Ovary (tissue), 9 donors: ENCODE data around the gene RNF125. TPM values are rescaled to one million over a fixed set of nuclear protein-coding genes. Genes with fewer than 3 reads are reported as not detected.

Experiments used
- DNase-seq, 5 donors: peaks; one replicate each; pipeline ENCODE4 v3.0.0-alpha.2; 2019 to 2020
- H3K27ac ChIP-seq, 2 donors: fragments of 200-600 bp; one replicate each; pipeline versions ENCODE4 v1.5.1 to v1.8.0; 2019 to 2022
- H3K27me3 ChIP-seq: fragments of 200-600 bp; one replicate; pipeline ENCODE4 v1.8.0; 2022
- H3K36me3 ChIP-seq: fragments of 200-600 bp; sonication (generic); one replicate; pipeline ENCODE4 v1.5.1; 2019
- H3K4me1 ChIP-seq: one replicate; pipeline ENCODE4 v1.8.1; 2013; ENCODE audit warnings: mild to moderate bottlenecking, moderate library complexity; ENCODE audit not compliant: insufficient read depth
- H3K4me3 ChIP-seq: fragments of 200-600 bp; sonication (generic); one replicate; pipeline ENCODE4 v1.5.1; 2017
- H3K9me3 ChIP-seq, 2 donors: fragments of 200-600 bp in 1 of 2; sonication (generic) in 1 of 2; one replicate each; pipeline versions ENCODE4 v1.5.1 to v1.8.1; 2013 to 2019; ENCODE audit warnings: mild to moderate bottlenecking in 1 of 2, moderate library complexity in 1 of 2
- CTCF ChIP-seq, 3 donors: fragments of 450-650 bp in 2 of 3; fragments of 200-600 bp in 1 of 3; IDR thresholded peaks; one replicate each; pipeline versions ENCODE4 v1.5.1 to v1.8.0; 2016 to 2022; ENCODE audit warnings: antibody characterized with exemption in 3 of 3, mild to moderate bottlenecking in 1 of 3
- EP300 ChIP-seq: sonication (generic); formaldehyde crosslinking; IDR thresholded peaks from one replicate; pipeline ENCODE4 v1.6.1; 2017; ENCODE audit warnings: antibody characterized with exemption
- POLR2A ChIP-seq: fragments of 450-650 bp; IDR thresholded peaks from one replicate; pipeline ENCODE4 v1.6.1; 2017; ENCODE audit warnings: antibody characterized with exemption, mild to moderate bottlenecking, moderate library complexity
- WGBS, 3 donors: extraction: QIAGEN DNeasy Blood & Tissue Kit in 1 of 3; methylation state at CpG; one replicate each; pipeline versions ENCODE4 v1.1.5 to v1.1.7; 2013 to 2017; 5-methylcytosine and 5-hydroxymethylcytosine counted together
- intact Hi-C, 4 donors: fragments of 100-400 bp; cut with DNase I; formaldehyde crosslinking; loops; one replicate each; pipeline versions ENCODE4 v1.11.0 to v1.15.1; 2022 to 2023
- polyA plus RNA-seq, 2 donors: library from polyadenylated mRNA; stranded (reverse); fragments of 200-250 nt in 1 of 2; fragments of 350-450 nt in 1 of 2; fragmentation: Illumina TruSeq in 1 of 2; extraction: RNeasy Lipid Tissue Mini Kit (QIAGEN cat#74804) in 1 of 2; gene quantifications; one replicate each; pipeline ENCODE4 v1.2.3, GENCODE V29; 2013 to 2014
- total RNA-seq, 7 donors: library from RNA; depleted of rRNA in 2 of 7; stranded (reverse); fragments of >200 nt in 2 of 7; fragmentation: NEBNext Ultra II Directional in 3 of 7; extraction: Animal tissue kit (Norgen Biotek cat#: 25700) in 3 of 7; gene quantifications; one replicate each; pipeline versions ENCODE4 v1.1.0 to v1.2.4, GENCODE V29; 2016 to 2023
- donor health status: DM: no; HTN: no; CAD: no; lungs with moderate emphysema.
- donor health status: DM: no; HTN: no; CAD: no.
- donor health status: Bipolar disorder and iron deficiency.
- donor health status: DM: yes; HTN: yes; CAD: no.
- donor health status: DM: no; HTN: no; CAD: no.
- donor health status: DM: yes; HTN: yes; CAD: no.

Gene RNF125
- total and polyA plus RNA-seq, 9 donors: 0.86 to 9.3 (median 1.9) TPM

- H3K4me1 ChIP-seq: peaks cover 2% of the 10 kb centered on the region
- H3K9me3 ChIP-seq: no peaks in the 10 kb centered on the region
- H3K4me3 ChIP-seq: peak within 1 kb of the TSS; percentile 65
- no peaks in the 10 kb centered on the region for H3K27me3 ChIP-seq
- TF ChIP-seq EP300: no peak
- TF ChIP-seq POLR2A: peak; percentile 70
- no peaks in the 10 kb centered on the region for H3K36me3 ChIP-seq
- 0 to 1% (median 1%) methylated on average over 73 to 75 of the region's 75 CpGs for WGBS, 3 donors
- H3K27ac ChIP-seq: peak within 1 kb of the TSS; percentile 87 to 99
- peak; percentile 87 to 91 (median 91) for DNase-seq
- intact Hi-C loops: loop anchor here in 2 of 4 donors (2.0 to 5.0 kb wide), 2 partner anchors 73 to 150 kb away; partner anchors contain the start of genes RNF125 (in 1 of the 2) and TRAPPC8 (in 1 of the 2)
These were observed 73.2 kb downstream of the RNF125 start, which contains the start of gene RNF138 for GRCh38 chr18:32091724-32092421. TSS of gene RNF138 (plus strand) at chr18:32091874. CDS start at chr18:32092777, 903 bp downstream.

GRCh38 chr18:32092422-32093101, 73.9 kb downstream of the RNF125 start:
- Histone ChIP-seq H3K4me3 (peak overlapping the region; percentile 65), H3K4me1 (peaks cover 2% of the 10 kb centered on the region), H3K27me3 (no peaks in the 10 kb centered on the region), H3K27ac (peak overlapping the region; percentile 87 to 99), H3K9me3 (no peaks in the 10 kb centered on the region), H3K36me3 (no peaks in the 10 kb centered on the region)
- peak; percentile 99 to 100 (median 100) for DNase-seq
- WGBS, 3 donors: 1% methylated on average over 56 to 77 of the region's 77 CpGs
- intact Hi-C loops: loop anchor here in 2 of 4 donors (2.0 to 5.0 kb wide), 2 partner anchors 74 to 150 kb away; partner anchors contain the start of genes RNF125 (in 1 of the 2) and TRAPPC8 (in 1 of the 2)
- TF ChIP-seq POLR2A (peak; percentile 59), CTCF (IDR thresholded peaks at IDR 0.05) (no peak), EP300 (no peak)

- no peaks in the 10 kb centered on the region for H3K27me3 ChIP-seq
- H3K27ac ChIP-seq: peak overlapping the region; percentile 87 to 99
- 0 to 1% (median 0%) methylated on average over 32 of the region's 32 CpGs for WGBS, 3 donors
- H3K4me3 ChIP-seq: peak overlapping the region; percentile 65
- H3K9me3 ChIP-seq: no peaks in the 10 kb centered on the region
- peak in 4 of 5 donors; percentile 37 to 66 (median 55) for DNase-seq
- no peaks in the 10 kb centered on the region for H3K36me3 ChIP-seq
- intact Hi-C loops: loop anchor here in 2 of 4 donors (2.0 to 5.0 kb wide), 2 partner anchors 74 to 151 kb away; partner anchors contain the start of genes RNF125 (in 1 of the 2) and TRAPPC8 (in 1 of the 2)
- TF ChIP-seq CTCF (IDR thresholded peaks at IDR 0.05) (no peak), EP300 (no peak), POLR2A (no peak)
- H3K4me1 ChIP-seq: peaks cover 4% of the 10 kb centered on the region
These were observed 74.5 kb downstream of the RNF125 start for GRCh38 chr18:32093102-32093511.

DNA sequence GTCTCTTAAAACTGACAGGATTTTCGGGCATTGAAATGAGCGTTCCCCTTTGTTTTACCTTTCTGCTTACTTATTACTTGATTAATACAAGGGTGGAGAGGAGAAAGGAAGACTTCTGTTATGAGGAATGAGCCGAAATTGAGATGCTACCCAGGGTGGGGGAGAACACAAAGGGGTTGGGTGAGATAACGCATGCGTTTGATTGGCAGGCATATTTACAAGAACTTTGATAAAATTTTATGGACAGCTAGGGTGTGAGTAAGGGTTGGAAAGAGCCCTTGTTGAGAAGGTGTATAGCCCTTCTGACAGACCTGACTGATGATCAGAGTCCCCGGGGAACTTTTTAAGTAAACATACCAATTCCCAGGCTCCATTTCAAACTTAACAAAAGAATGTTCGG, 74.9 kb downstream of the RNF125 start:
- 7 to 10% (median 9%) methylated on average over 7 of the region's 7 CpGs for WGBS, 3 donors
- H3K9me3 ChIP-seq: no peaks in the 10 kb centered on the region
- H3K27ac ChIP-seq: peak overlapping the region; percentile 87 to 99
- peak overlapping the region; percentile 65 for H3K4me3 ChIP-seq
- intact Hi-C loops: loop anchor here in 2 of 4 donors (2.0 to 5.0 kb wide), 2 partner anchors 75 to 151 kb away; partner anchors contain the start of genes RNF125 (in 1 of the 2) and TRAPPC8 (in 1 of the 2)
- H3K27me3 ChIP-seq: no peaks in the 10 kb centered on the region
- peaks cover 4% of the 10 kb centered on the region for H3K4me1 ChIP-seq
- TF ChIP-seq EP300 (no peak), POLR2A (no peak)
- DNase-seq: no peak
- no peaks in the 10 kb centered on the region for H3K36me3 ChIP-seq

GRCh38 chr18:32095192-32095899, 76.7 kb downstream of the RNF125 start:
- 77 to 84% (median 80%) methylated on average over 7 of the region's 7 CpGs for WGBS, 3 donors
- no peaks in the 10 kb centered on the region for H3K27me3 ChIP-seq
- TF ChIP-seq EP300: no peak
- no peak for TF ChIP-seq CTCF (IDR thresholded peaks at IDR 0.05)
- no peak for TF ChIP-seq POLR2A
- H3K4me3 ChIP-seq: no peak overlapping the region
- peaks cover 4% of the 10 kb centered on the region for H3K4me1 ChIP-seq
- no peaks in the 10 kb centered on the region for H3K36me3 ChIP-seq
- intact Hi-C loops: no loop called here
- no peak overlapping the region for H3K27ac ChIP-seq
- no peaks in the 10 kb centered on the region for H3K9me3 ChIP-seq
- DNase-seq: no peak
